SIG-M5 (cell line): ENCODE results near the gene ENG.

Source experiments
- DNase-seq: peaks from one replicate; lab custom pipeline; 2025; lab: John Stamatoyannopoulos, UW

The ENG gene

DNA sequence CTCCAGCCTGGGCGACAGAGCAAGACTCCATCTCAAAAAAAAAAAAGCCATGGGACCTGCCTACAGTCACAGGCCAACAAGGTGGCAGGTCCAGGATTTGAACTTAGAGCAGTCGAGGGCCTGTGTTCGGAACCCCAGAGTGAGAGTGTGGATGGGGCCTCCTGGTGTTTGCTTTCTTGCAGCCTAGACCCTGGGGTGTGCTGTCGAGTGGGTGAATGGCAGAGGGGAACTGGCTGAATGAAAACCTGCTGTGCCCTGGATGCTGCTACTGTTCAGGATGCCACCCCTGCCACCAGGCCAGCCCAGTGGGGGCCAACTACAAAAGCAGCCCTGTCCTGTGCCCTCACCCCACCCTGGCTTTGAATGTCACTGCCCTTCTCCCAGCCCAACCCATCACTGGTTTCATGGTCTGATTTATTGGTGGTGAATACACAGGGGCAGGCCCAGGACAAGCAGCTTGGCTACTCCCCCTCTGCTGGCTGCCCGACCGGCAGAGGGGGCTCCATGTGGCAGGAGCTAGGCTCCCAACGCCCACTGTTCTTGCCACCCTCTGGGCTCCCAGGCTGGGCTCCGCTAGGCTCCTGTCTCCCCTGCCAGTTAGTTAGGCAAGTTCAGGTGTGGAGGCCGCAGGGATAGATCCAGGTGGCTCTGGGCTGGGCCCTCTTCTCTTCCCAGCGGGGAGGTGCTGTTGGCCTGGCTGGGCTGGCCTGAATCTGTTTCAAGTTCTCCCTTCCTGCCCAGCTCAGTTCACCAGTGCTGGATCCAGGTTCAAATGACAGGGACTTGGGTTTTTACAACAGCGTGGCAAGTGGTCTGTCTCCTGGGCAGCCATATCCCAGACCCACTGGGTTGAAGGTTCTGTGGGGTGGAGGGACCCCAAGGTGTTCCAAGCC, 39.6 kb downstream of the ENG start:
- DNase-seq: no peak

- no peak for DNase-seq
Observed at GRCh38 chr9:127813686-127814226, 40.7 kb downstream of the ENG start.

- DNase-seq: no peak
Observed at GRCh38 chr9:127812936-127813675, 41.4 kb downstream of the ENG start.

GRCh38 chr9:127812011-127812410, 42.4 kb downstream of the ENG start:
- no peak for DNase-seq

DNA sequence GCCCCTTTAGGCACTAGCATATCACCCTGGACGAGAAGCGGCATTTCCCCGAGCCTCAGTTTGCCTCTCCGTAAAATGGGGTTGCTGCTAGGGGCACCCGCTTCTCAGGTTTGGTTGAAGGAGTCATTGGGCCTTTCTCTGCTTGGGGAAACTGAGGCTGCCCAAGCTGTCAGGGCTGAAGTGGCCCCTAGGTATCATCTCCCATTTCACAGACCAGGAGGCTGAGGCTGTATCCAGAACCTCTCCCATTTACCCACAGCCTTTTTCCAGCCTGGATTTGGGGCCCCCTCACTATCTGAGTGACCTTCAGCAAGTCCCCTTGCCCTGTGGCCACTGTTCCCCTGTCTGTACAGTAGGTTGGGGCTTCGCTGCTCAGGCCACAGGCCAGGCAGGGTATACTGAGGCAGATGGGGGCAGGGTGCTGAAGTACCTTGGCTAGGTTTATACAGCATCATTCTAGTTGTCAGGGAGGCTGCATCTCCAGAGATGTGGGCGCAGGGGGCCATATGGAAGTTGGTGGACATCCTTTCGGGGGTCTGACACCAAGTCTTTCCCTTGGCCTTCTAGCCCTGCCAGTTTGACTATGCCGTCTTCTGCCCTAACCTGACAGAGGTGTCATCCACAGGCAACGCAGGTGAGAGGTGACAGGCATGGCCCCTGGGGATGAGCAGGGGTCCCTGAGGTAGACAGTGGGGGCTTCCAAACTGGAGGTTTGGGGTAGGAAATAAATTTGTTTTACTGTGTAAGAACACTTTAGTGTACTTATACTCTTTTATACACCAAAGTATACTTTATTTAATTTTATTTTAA, 43.9 kb downstream of the ENG start:
- no peak for DNase-seq

DNA sequence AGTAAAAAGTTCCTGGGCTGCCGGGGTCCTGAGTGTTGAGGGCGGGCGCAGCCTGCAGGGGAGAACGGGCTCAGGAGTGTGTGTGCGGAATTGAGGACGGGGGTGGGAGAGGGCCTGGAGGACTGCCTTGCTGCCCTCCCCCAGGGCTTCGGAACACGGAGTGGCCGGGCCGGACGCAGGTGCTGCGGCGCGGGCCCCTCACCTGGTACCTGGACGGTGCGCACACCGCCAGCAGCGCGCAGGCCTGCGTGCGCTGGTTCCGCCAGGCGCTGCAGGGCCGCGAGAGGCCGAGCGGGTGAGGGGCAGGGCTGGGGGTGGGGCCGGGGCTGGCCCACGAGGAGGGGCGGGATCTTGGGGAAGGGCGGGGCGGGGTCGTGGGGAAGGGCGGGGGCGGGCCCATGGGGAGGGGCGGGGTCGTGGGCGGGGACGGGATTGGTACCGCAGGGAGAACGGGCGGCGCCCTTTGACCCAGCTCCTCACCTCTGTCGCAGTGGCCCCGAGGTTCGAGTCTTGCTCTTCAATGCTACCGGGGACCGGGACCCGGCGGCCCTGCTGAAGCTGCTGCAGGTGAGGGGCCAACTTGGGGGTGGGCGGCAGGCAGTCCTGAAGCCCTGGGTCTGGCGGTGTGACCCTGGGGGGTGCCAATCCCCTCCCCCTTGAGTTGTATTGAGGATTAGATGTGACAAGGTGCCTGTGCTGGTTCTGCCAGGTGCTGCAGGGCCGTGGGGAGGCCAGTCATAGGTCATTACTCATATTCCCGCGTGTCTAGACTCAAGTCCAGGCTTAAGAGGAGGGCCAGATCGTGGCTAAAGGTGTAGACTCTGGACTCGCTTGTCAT, 44.7 kb downstream of the ENG start:
- DNase-seq: no peak

- DNase-seq: no peak
Observed at GRCh38 chr9:127809002-127809539, 45.4 kb downstream of the ENG start.

- DNase-seq: no peak
Observed at GRCh38 chr9:127808347-127809001, 46.0 kb downstream of the ENG start.

DNA sequence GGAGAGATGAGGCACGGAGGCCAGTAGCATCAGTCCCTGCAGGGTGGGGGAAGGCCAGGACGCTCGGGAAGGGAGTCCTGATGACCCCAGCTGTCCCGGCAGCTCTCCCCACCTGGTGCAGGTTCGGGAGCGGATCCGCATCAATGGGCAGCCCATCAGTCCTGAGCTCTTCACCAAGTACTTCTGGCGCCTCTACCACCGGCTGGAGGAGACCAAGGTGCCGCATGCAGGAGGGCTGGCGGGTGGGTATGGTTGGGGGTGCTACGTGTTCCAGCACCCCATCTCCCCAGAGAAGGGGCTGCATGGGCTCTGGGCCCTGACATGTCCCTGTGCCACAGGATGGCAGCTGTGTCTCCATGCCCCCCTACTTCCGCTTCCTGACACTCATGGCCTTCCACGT, 47.6 kb downstream of the ENG start:
- no peak for DNase-seq

- DNase-seq: no peak
Observed at GRCh38 chr9:127805620-127806019, 48.8 kb downstream of the ENG start.

GRCh38 chr9:127803507-127804352, 50.7 kb downstream of the ENG start:
- DNase-seq: no peak

DNA sequence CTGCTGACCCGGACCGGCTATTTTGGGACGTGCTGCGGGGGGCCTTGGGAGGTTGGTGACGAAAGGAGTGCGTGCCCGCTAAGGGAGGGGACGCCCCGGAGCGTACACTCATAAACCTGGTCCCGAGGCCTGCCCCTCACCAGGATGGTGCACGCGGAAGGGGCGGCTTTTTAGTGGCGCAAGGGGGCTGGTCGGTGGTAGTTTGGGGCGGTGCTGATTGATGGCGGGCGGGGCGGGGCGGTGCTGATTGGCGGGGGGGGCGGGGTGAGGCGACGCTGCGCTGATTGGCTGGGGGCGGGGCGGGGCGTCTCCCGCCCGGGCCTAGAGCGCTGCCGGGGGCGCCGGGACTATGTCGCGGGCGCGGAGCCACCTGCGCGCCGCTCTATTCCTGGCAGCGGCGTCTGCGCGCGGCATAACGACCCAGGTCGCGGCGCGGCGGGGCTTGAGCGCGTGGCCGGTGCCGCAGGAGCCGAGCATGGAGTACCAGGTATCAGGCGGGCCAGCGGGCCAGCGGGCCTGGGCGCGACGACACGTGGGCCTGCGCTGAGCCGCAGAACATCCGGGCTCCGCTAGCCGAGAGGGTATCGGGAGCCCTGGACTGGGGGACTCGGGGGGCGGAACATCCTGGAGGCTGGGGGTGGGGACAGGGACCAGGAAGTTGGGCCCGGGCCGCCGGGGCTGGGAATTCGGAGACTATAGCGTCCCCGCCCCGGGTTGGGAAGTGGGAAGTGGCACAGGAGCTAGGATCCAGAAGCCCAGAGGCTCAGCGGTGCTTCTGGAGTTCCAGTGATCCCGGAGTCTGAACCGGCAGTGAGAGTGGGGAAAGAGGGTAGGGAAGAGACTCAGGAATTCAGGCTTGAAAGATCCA, 51.6 kb downstream of the ENG start, which contains the start of gene FPGS:
FPGS (plus strand) TSS at position 307 of the 868 bp plus-strand sequence; CDS start at position 350, 43 bp downstream.
- no peak for DNase-seq

- no peak for DNase-seq
Observed at GRCh38 chr9:127801955-127802575, 52.4 kb downstream of the ENG start.

- DNase-seq: no peak
Observed at GRCh38 chr9:127796852-127797370, 57.5 kb downstream of the ENG start.

GRCh38 chr9:127796225-127796813, 58.1 kb downstream of the ENG start:
- DNase-seq: no peak

GRCh38 chr9:127794001-127794791, 60.3 kb downstream of the ENG start:
- no peak for DNase-seq
